Mucosa of descending colon (tissue), 3 donors: ENCODE measurements around the gene PTCD1. TPM values are rescaled to one million over a fixed set of nuclear protein-coding genes. Genes with fewer than 3 reads are reported as not detected.
"Not testable (repeated sequence)": the region's sequence is repeated elsewhere in the genome, so short reads cannot be mapped to it uniquely, and the experiment has no call there.

Experiments
- ATAC-seq: fragments of 200-7000 bp; cut with Tn5 transposase; one replicate; pipeline ENCODE4 v1.9.1; 2020; ENCODE audit warnings: mild to moderate bottlenecking, moderate library complexity
- DNase-seq, 3 donors: peaks; one replicate each; pipeline ENCODE4 v3.0.0-alpha.2; 2020
- H3K36me3 ChIP-seq: fragments of 200-600 bp; one replicate; pipeline ENCODE4 v1.8.0; 2021; ENCODE audit warnings: low read depth, mild to moderate bottlenecking
- H3K4me1 ChIP-seq: fragments of 200-600 bp; one replicate; pipeline ENCODE4 v1.8.0; 2021; ENCODE audit warnings: low read depth, mild to moderate bottlenecking
- H3K4me3 ChIP-seq: fragments of 200-600 bp; one replicate; pipeline ENCODE4 v1.8.0; 2021; ENCODE audit warnings: mild to moderate bottlenecking
- H3K9me3 ChIP-seq: fragments of 200-600 bp; one replicate; pipeline ENCODE4 v1.8.0; 2021; ENCODE audit warnings: mild to moderate bottlenecking
- CTCF ChIP-seq: fragments of 200-600 bp; IDR thresholded peaks from one replicate; pipeline ENCODE4 v1.8.0; 2022; ENCODE audit warnings: antibody characterized with exemption, mild to moderate bottlenecking
- intact Hi-C, 2 donors: fragments of 100-400 bp; cut with DNase I in 1 of 2; cut with micrococcal nuclease in 1 of 2; formaldehyde crosslinking; loops; one replicate each; pipeline versions ENCODE4 v1.11.0 to v1.11.1; 2022; cut with DNase I, micrococcal nuclease
- total RNA-seq, 3 donors: library from RNA; stranded (reverse); fragmentation: NEBNext Ultra II Directional in 2 of 3; extraction: Animal tissue kit (Norgen Biotek cat#: 25700) in 2 of 3; gene quantifications; one replicate each; pipeline versions ENCODE4 v1.2.1 to v1.2.4, GENCODE V29; 2021 to 2023
- donor health status: DM: no; HTN: no; CAD: no; lungs with moderate emphysema.
- donor health status: DM: no; HTN: no; CAD: no.
- donor health status: DM: no; HTN: yes; CAD: no.

PTCD1 gene
- total RNA-seq, 3 donors from 2014 or later = 4.3 to 9.9 (median 6.6) TPM

- H3K36me3 ChIP-seq = peaks cover 42% of the 10 kb centered on the region
- peak; percentile 51 for TF ChIP-seq CTCF
- H3K4me1 ChIP-seq, H3K9me3 ChIP-seq, H3K4me3 ChIP-seq, ATAC-seq: not testable (repeated sequence)
- peak; percentile 76 to 81 (median 80) for DNase-seq
- intact Hi-C loops = loop anchor here (5.0 kb wide), 1 partner anchor 53 kb away; no protein-coding TSS in a partner anchor
These were observed 23.0 kb downstream of the PTCD1 start for GRCh38 chr7:99415513-99416127.

GRCh38 chr7:99410635-99411034 is 28.0 kb downstream of the PTCD1 start:
- no peaks in the 10 kb centered on the region for H3K9me3 ChIP-seq
- no peak for TF ChIP-seq CTCF
- H3K4me3 ChIP-seq = no peak overlapping the region
- DNase-seq (no peak), ATAC-seq (no peak)
- peaks cover 26% of the 10 kb centered on the region for H3K4me1 ChIP-seq
- peaks cover 18% of the 10 kb centered on the region for H3K36me3 ChIP-seq
- intact Hi-C loops = no loop called here

- no peak overlapping the region for H3K4me3 ChIP-seq
- DNase-seq (no peak), ATAC-seq (no peak)
- peaks cover 26% of the 10 kb centered on the region for H3K4me1 ChIP-seq
- intact Hi-C loops = no loop called here
- H3K36me3 ChIP-seq = peaks cover 18% of the 10 kb centered on the region
- H3K9me3 ChIP-seq = no peaks in the 10 kb centered on the region
- no peak for TF ChIP-seq CTCF
These were observed 28.8 kb downstream of the PTCD1 start for GRCh38 chr7:99409806-99410205.

DNA sequence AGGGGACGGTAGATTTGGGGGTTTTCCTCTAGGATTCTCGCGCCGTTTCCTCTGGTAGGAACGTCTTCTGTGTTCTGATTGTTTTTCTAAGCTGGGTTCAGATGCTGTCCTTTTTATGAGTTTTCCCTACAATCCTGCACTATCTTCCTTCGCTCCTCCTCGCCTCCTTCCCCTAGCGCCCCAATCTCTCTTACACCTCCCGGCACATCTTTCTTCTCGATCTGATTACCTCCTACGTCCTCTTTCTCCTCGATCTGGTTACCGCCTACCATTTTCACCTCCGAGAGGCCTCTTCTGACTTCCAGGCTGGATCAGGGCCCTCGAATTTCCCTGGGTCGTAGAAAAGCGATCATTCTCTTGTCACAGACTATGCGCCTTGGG is 29.4 kb downstream of the PTCD1 start:
- no peaks in the 10 kb centered on the region for H3K9me3 ChIP-seq
- DNase-seq (peak in 1 of 3 donors; percentile 11), ATAC-seq (peak; percentile 1)
- intact Hi-C loops = no loop called here
- H3K4me3 ChIP-seq = peak overlapping the region; percentile 97
- TF ChIP-seq CTCF = no peak
- peaks cover 26% of the 10 kb centered on the region for H3K4me1 ChIP-seq
- peaks cover 18% of the 10 kb centered on the region for H3K36me3 ChIP-seq

- TF ChIP-seq CTCF = no peak
- Histone ChIP-seq H3K36me3 (peaks cover 15% of the 10 kb centered on the region), H3K9me3 (no peaks in the 10 kb centered on the region), H3K4me1 (peaks cover 26% of the 10 kb centered on the region), H3K4me3 (peak within 1 kb of the TSS; percentile 97)
- intact Hi-C loops = no loop called here
- DNase-seq = peak; percentile 93 to 96 (median 94)
- peak; percentile 96 for ATAC-seq
These were observed 30.0 kb downstream of the PTCD1 start, which contains the start of the genes BUD31 and PDAP1 for GRCh38 chr7:99408379-99409191. BUD31 (plus strand) TSS chr7:99408969; CDS start chr7:99411093, 2,124 bp downstream. PDAP1 (minus strand) TSS chr7:99408597; CDS start chr7:99408548, 49 bp downstream.
